ENCODE results near the gene AP1B1.
"Not testable (repeated sequence)": the region's sequence is repeated elsewhere in the genome, so short reads cannot be mapped to it uniquely, and the experiment has no call there.

Gene AP1B1

GRCh38 chr22:29348041-29348440, 40.3 kb downstream of the AP1B1 start:
- no peak for DNase-seq

GRCh38 chr22:29346659-29347058, 41.7 kb downstream of the AP1B1 start:
- DNase-seq, result no peak

- DNase-seq, result no peak
Observed at GRCh38 chr22:29345932-29346331, 42.4 kb downstream of the AP1B1 start.

GRCh38 chr22:29344889-29345288, 43.5 kb downstream of the AP1B1 start:
- DNase-seq, result not testable (repeated sequence)

- peak; percentile 89 for DNase-seq
Observed at GRCh38 chr22:29344137-29344536, 44.2 kb downstream of the AP1B1 start.

- DNase-seq, result peak; percentile 17
Observed at GRCh38 chr22:29343313-29343805, 45.0 kb downstream of the AP1B1 start.

- DNase-seq, result no peak
Observed at GRCh38 chr22:29342577-29343312, 45.6 kb downstream of the AP1B1 start.

GRCh38 chr22:29342177-29342576, 46.2 kb downstream of the AP1B1 start:
- DNase-seq, result no peak

GRCh38 chr22:29341849-29342127, 46.6 kb downstream of the AP1B1 start:
- DNase-seq, result no peak

GRCh38 chr22:29341056-29341848, 47.1 kb downstream of the AP1B1 start:
- no peak for DNase-seq

GRCh38 chr22:29340566-29340965, 47.8 kb downstream of the AP1B1 start:
- no peak for DNase-seq

- no peak for DNase-seq
Observed at GRCh38 chr22:29339381-29340235, 48.8 kb downstream of the AP1B1 start.

- DNase-seq, result no peak
Observed at GRCh38 chr22:29338398-29338797, 50.0 kb downstream of the AP1B1 start.

GRCh38 chr22:29337631-29338284, 50.6 kb downstream of the AP1B1 start:
- DNase-seq, result no peak

- DNase-seq, result no peak
Observed at GRCh38 chr22:29336751-29337490, 51.4 kb downstream of the AP1B1 start.

- no peak for DNase-seq
Observed at GRCh38 chr22:29335656-29336055, 52.7 kb downstream of the AP1B1 start.

GRCh38 chr22:29334696-29335344, 53.5 kb downstream of the AP1B1 start:
- no peak for DNase-seq

GRCh38 chr22:29334148-29334547, 54.2 kb downstream of the AP1B1 start:
- no peak for DNase-seq

GRCh38 chr22:29332886-29333496, 55.4 kb downstream of the AP1B1 start:
- DNase-seq, result no peak

- no peak for DNase-seq
Observed at GRCh38 chr22:29331658-29332300, 56.6 kb downstream of the AP1B1 start.
